Adrenal gland (tissue), 5 donors: ENCODE measurements around the gene MALRD1.

Experiments
- CTCF ChIP-seq, 6 experiments: fragments of 450-650 bp in 4 of 6; fragments of 200-600 bp in 2 of 6; sonication (generic) in 1 of 6; IDR thresholded peaks; 1 replicate in 5 of 6; 2 replicates in 1 of 6; pipeline versions ENCODE4 v1.5.1 to v1.8.0; 2016 to 2021; ENCODE audit warnings: antibody characterized with exemption in 6 of 6, mild to moderate bottlenecking in 2 of 6, moderate library complexity in 1 of 6
- POLR2A ChIP-seq, 2 donors: fragments of 450-650 bp; IDR thresholded peaks; one replicate each; pipeline ENCODE4 v1.6.1; 2017; ENCODE audit warnings: antibody characterized with exemption in 2 of 2, mild to moderate bottlenecking in 2 of 2, moderate library complexity in 1 of 2
- donor health status: DM: no; HTN: no; CAD: no.

GRCh38 chr10:19333631-19334030, 285.0 kb downstream of the MALRD1 start:
- TF ChIP-seq CTCF (IDR thresholded peaks at IDR 0.05) (no peak), POLR2A (IDR thresholded peaks at IDR 0.05) (no peak)
